GM19043 (cell line): ENCODE measurements around the gene SECISBP2.
"Not testable (repeated sequence)": the region's sequence is repeated elsewhere in the genome, so short reads cannot be mapped to it uniquely, and the experiment has no call there.

ENCODE experiments used
- ATAC-seq: cut with Tn5 transposase; IDR thresholded peaks from one replicate; pipeline ENCODE4 v1.9.1; 2021; ENCODE audit warnings: low read depth; ENCODE audit not compliant: unreplicated experiment

SECISBP2 gene

GRCh38 chr9:89318123-89319014 lies at the start of gene SECISBP2:
SECISBP2 (plus strand) TSS chr9:89318500; CDS start chr9:89318577, 77 bp downstream.
- peak; percentile 88 for ATAC-seq

GRCh38 chr9:89273528-89274279 lies 44.6 kb upstream of the SECISBP2 start:
- ATAC-seq, result no peak

- no peak for ATAC-seq
Measured at GRCh38 chr9:89274838-89275237, 43.5 kb upstream of the SECISBP2 start.

GRCh38 chr9:89276040-89276439 lies 42.3 kb upstream of the SECISBP2 start:
- ATAC-seq, result not testable (repeated sequence)

- no peak for ATAC-seq
Measured at GRCh38 chr9:89277043-89277442, 41.3 kb upstream of the SECISBP2 start.

- no peak for ATAC-seq
Measured at GRCh38 chr9:89277454-89277853, 40.8 kb upstream of the SECISBP2 start.

- no peak for ATAC-seq
Measured at GRCh38 chr9:89278551-89278950, 39.7 kb upstream of the SECISBP2 start.

- no peak for ATAC-seq
Measured at GRCh38 chr9:89278997-89279739, 39.1 kb upstream of the SECISBP2 start.

- ATAC-seq, result no peak
Measured at GRCh38 chr9:89281106-89281505, 37.2 kb upstream of the SECISBP2 start.

GRCh38 chr9:89282248-89282968 lies 35.9 kb upstream of the SECISBP2 start:
- not testable (repeated sequence) for ATAC-seq

GRCh38 chr9:89284076-89284475 lies 34.2 kb upstream of the SECISBP2 start:
- ATAC-seq, result no peak

GRCh38 chr9:89291741-89292140 lies 26.6 kb upstream of the SECISBP2 start:
- ATAC-seq, result no peak

GRCh38 chr9:89293014-89293413 lies 25.3 kb upstream of the SECISBP2 start:
- ATAC-seq, result no peak

- ATAC-seq, result no peak
Measured at GRCh38 chr9:89295400-89295799, 22.9 kb upstream of the SECISBP2 start.

- ATAC-seq, result not testable (repeated sequence)
Measured at GRCh38 chr9:89301996-89302395, 16.3 kb upstream of the SECISBP2 start.

GRCh38 chr9:89304020-89304833 lies 14.1 kb upstream of the SECISBP2 start:
- no peak for ATAC-seq

- ATAC-seq, result no peak
Measured at GRCh38 chr9:89304834-89305188, 13.5 kb upstream of the SECISBP2 start.

GRCh38 chr9:89305868-89306267 lies 12.4 kb upstream of the SECISBP2 start:
- ATAC-seq, result no peak

- ATAC-seq, result no peak
Measured at GRCh38 chr9:89309166-89309565, 9.1 kb upstream of the SECISBP2 start.
